K562 (cell line): ENCODE measurements around the gene MAD1L1. TPM values are rescaled to one million over a fixed set of nuclear protein-coding genes. Genes with fewer than 3 reads are reported as not detected.

ENCODE experiments used
- ARID1B ChIP-seq: fragments of 450-650 bp; IDR thresholded peaks from 2 replicates; pipeline ENCODE4 v1.6.1; 2016; ENCODE audit warnings: antibody characterized with exemption, mild to moderate bottlenecking, inconsistent platforms
- CBFA2T2 ChIP-seq: fragments of 450-650 bp; conservative IDR thresholded peaks from 2 replicates; pipeline ENCODE4 v1.6.1; 2017; ENCODE audit warnings: mild to moderate bottlenecking
- CBFA2T3 ChIP-seq: fragments of 450-650 bp; IDR thresholded peaks from 2 replicates; pipeline ENCODE4 v1.6.1; 2017
- ETV5 ChIP-seq: sonication (generic); formaldehyde crosslinking; IDR thresholded peaks from 2 replicates; pipeline ENCODE4 v1.4.0; 2020; ENCODE audit warnings: low read depth, mild to moderate bottlenecking, missing genetic modification reagents
- MEF2D ChIP-seq: conservative IDR thresholded peaks from 2 replicates; pipeline ENCODE4 v1.6.1; 2016; ENCODE audit warnings: low read depth, missing genetic modification characterization, missing compliant biosample characterization
- PHF21A ChIP-seq: fragments of 450-650 bp; IDR thresholded peaks from 2 replicates; pipeline ENCODE4 v1.6.1; 2017; ENCODE audit warnings: low read depth, borderline replicate concordance
- RFX7 ChIP-seq: fragments of 250-450 bp; sonication (Bioruptor Pico); IDR thresholded peaks from 2 replicates; pipeline ENCODE4 v1.5.1; 2021; ENCODE audit warnings: mild to moderate bottlenecking
- RHOXF2B ChIP-seq: fragments of 250-450 bp; sonication (Bioruptor Pico); conservative IDR thresholded peaks from 2 replicates; pipeline ENCODE4 v1.5.1; 2021
- RUNX1 ChIP-seq: sonication (generic); IDR thresholded peaks from 2 replicates; pipeline ENCODE4 v1.6.1; 2016; ENCODE audit warnings: antibody characterized with exemption, low read depth
- TBP ChIP-seq: optimal IDR thresholded peaks from 2 replicates; pipeline ENCODE3; 2011; ENCODE audit warnings: low read depth, low read length, improper control_type of control experiment
- TCF3 ChIP-seq: sonication (generic); formaldehyde crosslinking; IDR thresholded peaks from 2 replicates; pipeline ENCODE4 v1.4.0; 2020; ENCODE audit warnings: mild to moderate bottlenecking, missing genetic modification reagents
- ZNF263 ChIP-seq: sonication (generic); formaldehyde crosslinking; IDR thresholded peaks from 2 replicates; pipeline ENCODE4 v1.8.0; 2022; ENCODE audit warnings: mild to moderate bottlenecking, missing genetic modification reagents, borderline replicate concordance
- ZNF41 ChIP-seq: fragments of 250-450 bp; sonication (Bioruptor Pico); conservative IDR thresholded peaks from 2 replicates; pipeline ENCODE4 v1.4.0; 2020; ENCODE audit warnings: mild to moderate bottlenecking
- ZNF699 ChIP-seq: fragments of 250-450 bp; sonication (Bioruptor Pico); IDR thresholded peaks from 2 replicates; pipeline ENCODE4 v1.8.0; 2021; ENCODE audit warnings: mild to moderate bottlenecking, moderate library complexity; ENCODE audit not compliant: insufficient replicate concordance
- polyA plus RNA-seq, 8 experiments: library from polyadenylated mRNA; depleted of rRNA in 4 of 8; stranded (reverse) in 5 of 8; unstranded in 3 of 8; fragments of >200 nt; fragmentation: Nextera tagmentation in 2 of 8; fragmentation: Illumina TruSeq in 1 of 8; extraction: Ambion mirVana in 2 of 8; extraction: Trizol in 1 of 8; gene quantifications; 2 replicates each; pipeline versions ENCODE4 v1.2.1 to v1.2.3, GENCODE V29; 2011 to 2014; ENCODE audit warnings: inconsistent platforms in 1 of 8, missing spikeins in 1 of 8
- total RNA-seq, 7 experiments: library from RNA; depleted of rRNA in 6 of 7; stranded (reverse); fragments of >200 nt in 6 of 7; fragmentation: Illumina TruSeq in 2 of 7; extraction: Trizol in 2 of 7; gene quantifications; 2 replicates each; pipeline versions ENCODE4 v1.2.1 to v1.2.3, GENCODE V29; 2011 to 2021; ENCODE audit warnings: low replicate concordance in 1 of 7
- TF ChIP-seq, protein P1 (sequence below): sonication (generic); formaldehyde crosslinking; IDR thresholded peaks from 2 replicates; pipeline ENCODE4 v1.8.1; 2023; ENCODE audit warnings: mild to moderate bottlenecking, missing genetic modification reagents
- TF ChIP-seq, protein P2 (sequence below): sonication (generic); formaldehyde crosslinking; IDR thresholded peaks from 2 replicates; pipeline ENCODE4 v1.8.1; 2023; ENCODE audit warnings: missing genetic modification reagents, mild to moderate bottlenecking, borderline replicate concordance
- TF ChIP-seq, protein P3 (sequence below): fragments of 250-450 bp; sonication (Bioruptor Pico); IDR thresholded peaks from 2 replicates; pipeline ENCODE4 v1.8.0; 2022; ENCODE audit warnings: moderate library complexity, mild to moderate bottlenecking, inconsistent platforms
- TF ChIP-seq, protein P4 (sequence below): sonication (generic); formaldehyde crosslinking; IDR thresholded peaks from 2 replicates; pipeline ENCODE4 v1.8.0; 2023; ENCODE audit warnings: mild to moderate bottlenecking, missing genetic modification reagents
- TF ChIP-seq, protein P5 (sequence below), 3 experiments: IDR thresholded peaks in 2 of 3; conservative IDR thresholded peaks in 1 of 3; 2 replicates each; pipeline ENCODE4 v1.5.1; 2011 to 2012; ENCODE audit warnings: low read length in 3 of 3, mild to moderate bottlenecking in 3 of 3, control low read depth in 2 of 3, improper control_type of control experiment in 1 of 3, inconsistent platforms in 1 of 3, low read depth in 1 of 3, mixed read lengths in 1 of 3, moderate library complexity in 1 of 3; ENCODE audit not compliant: insufficient read depth in 2 of 3

Gene MAD1L1
- total and polyA plus RNA-seq, 9 of the 15 experiments (the other 6 are each of a cell fraction or from before 2014, with no cell fraction given) = 1.7 to 89.7 (median 18.0) TPM

DNA sequence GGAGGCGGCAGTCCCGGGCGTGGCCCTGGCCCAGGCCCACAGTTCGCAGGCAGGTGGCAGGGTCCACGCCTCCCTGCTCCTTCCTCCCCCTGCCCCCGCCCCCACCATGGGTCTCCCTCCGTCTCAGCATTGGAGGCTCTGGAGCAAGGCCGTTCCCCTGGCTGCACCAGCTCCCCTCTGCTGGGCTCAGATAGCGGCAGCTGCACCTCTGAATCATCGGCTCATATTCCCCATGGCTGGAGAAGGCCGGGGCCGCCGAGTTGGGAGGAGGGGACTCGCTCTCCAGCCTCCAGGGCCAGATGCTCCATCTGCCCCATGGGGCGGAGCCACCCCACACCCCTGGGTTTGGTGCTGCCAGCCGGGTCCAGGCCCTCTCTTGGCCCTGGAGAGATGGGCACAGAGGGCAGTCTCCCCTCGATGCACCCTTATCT lies 417.7 kb downstream of the MAD1L1 start (continued):
- TF ChIP-seq, protein P1, sequence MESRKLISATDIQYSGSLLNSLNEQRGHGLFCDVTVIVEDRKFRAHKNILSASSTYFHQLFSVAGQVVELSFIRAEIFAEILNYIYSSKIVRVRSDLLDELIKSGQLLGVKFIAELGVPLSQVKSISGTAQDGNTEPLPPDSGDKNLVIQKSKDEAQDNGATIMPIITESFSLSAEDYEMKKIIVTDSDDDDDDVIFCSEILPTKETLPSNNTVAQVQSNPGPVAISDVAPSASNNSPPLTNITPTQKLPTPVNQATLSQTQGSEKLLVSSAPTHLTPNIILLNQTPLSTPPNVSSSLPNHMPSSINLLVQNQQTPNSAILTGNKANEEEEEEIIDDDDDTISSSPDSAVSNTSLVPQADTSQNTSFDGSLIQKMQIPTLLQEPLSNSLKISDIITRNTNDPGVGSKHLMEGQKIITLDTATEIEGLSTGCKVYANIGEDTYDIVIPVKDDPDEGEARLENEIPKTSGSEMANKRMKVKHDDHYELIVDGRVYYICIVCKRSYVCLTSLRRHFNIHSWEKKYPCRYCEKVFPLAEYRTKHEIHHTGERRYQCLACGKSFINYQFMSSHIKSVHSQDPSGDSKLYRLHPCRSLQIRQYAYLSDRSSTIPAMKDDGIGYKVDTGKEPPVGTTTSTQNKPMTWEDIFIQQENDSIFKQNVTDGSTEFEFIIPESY = 0 out of 2 replicates have a peak, but pooled peaks have one; percentile 32
- TF ChIP-seq ZNF699 (CRISPR knock-in tag) = no peak
- peak; percentile 21; the same call in 1 of the 2 replicates for TF ChIP-seq ZNF263 (CRISPR knock-in tag)
- TF ChIP-seq, protein P2, sequence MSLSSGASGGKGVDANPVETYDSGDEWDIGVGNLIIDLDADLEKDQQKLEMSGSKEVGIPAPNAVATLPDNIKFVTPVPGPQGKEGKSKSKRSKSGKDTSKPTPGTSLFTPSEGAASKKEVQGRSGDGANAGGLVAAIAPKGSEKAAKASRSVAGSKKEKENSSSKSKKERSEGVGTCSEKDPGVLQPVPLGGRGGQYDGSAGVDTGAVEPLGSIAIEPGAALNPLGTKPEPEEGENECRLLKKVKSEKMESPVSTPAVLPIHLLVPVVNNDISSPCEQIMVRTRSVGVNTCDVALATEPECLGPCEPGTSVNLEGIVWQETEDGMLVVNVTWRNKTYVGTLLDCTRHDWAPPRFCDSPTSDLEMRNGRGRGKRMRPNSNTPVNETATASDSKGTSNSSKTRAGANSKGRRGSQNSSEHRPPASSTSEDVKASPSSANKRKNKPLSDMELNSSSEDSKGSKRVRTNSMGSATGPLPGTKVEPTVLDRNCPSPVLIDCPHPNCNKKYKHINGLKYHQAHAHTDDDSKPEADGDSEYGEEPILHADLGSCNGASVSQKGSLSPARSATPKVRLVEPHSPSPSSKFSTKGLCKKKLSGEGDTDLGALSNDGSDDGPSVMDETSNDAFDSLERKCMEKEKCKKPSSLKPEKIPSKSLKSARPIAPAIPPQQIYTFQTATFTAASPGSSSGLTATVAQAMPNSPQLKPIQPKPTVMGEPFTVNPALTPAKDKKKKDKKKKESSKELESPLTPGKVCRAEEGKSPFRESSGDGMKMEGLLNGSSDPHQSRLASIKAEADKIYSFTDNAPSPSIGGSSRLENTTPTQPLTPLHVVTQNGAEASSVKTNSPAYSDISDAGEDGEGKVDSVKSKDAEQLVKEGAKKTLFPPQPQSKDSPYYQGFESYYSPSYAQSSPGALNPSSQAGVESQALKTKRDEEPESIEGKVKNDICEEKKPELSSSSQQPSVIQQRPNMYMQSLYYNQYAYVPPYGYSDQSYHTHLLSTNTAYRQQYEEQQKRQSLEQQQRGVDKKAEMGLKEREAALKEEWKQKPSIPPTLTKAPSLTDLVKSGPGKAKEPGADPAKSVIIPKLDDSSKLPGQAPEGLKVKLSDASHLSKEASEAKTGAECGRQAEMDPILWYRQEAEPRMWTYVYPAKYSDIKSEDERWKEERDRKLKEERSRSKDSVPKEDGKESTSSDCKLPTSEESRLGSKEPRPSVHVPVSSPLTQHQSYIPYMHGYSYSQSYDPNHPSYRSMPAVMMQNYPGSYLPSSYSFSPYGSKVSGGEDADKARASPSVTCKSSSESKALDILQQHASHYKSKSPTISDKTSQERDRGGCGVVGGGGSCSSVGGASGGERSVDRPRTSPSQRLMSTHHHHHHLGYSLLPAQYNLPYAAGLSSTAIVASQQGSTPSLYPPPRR (CRISPR knock-in tag) = no peak
- peak; percentile 71 for TF ChIP-seq CBFA2T3
- peak; percentile 36 for TF ChIP-seq ARID1B
- TF ChIP-seq ETV5 (CRISPR knock-in tag) = no peak
- no peak for TF ChIP-seq PHF21A
- TF ChIP-seq RHOXF2B = no peak
- TF ChIP-seq, protein P3, sequence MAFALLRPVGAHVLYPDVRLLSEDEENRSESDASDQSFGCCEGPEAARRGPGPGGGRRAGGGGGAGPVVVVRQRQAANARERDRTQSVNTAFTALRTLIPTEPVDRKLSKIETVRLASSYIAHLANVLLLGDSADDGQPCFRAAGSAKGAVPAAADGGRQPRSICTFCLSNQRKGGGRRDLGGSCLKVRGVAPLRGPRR (CRISPR knock-in tag) = no peak
- no peak for TF ChIP-seq MEF2D (tag)
- TF ChIP-seq RUNX1 = no peak
- TF ChIP-seq, protein P4, sequence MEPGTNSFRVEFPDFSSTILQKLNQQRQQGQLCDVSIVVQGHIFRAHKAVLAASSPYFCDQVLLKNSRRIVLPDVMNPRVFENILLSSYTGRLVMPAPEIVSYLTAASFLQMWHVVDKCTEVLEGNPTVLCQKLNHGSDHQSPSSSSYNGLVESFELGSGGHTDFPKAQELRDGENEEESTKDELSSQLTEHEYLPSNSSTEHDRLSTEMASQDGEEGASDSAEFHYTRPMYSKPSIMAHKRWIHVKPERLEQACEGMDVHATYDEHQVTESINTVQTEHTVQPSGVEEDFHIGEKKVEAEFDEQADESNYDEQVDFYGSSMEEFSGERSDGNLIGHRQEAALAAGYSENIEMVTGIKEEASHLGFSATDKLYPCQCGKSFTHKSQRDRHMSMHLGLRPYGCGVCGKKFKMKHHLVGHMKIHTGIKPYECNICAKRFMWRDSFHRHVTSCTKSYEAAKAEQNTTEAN = no peak
- no peak for TF ChIP-seq ZNF41
- TF ChIP-seq TCF3 (CRISPR knock-in tag) = peak; percentile 57
- TF ChIP-seq CBFA2T2 = peak; percentile 63
- TF ChIP-seq TBP = no peak
- TF ChIP-seq, protein P5, sequence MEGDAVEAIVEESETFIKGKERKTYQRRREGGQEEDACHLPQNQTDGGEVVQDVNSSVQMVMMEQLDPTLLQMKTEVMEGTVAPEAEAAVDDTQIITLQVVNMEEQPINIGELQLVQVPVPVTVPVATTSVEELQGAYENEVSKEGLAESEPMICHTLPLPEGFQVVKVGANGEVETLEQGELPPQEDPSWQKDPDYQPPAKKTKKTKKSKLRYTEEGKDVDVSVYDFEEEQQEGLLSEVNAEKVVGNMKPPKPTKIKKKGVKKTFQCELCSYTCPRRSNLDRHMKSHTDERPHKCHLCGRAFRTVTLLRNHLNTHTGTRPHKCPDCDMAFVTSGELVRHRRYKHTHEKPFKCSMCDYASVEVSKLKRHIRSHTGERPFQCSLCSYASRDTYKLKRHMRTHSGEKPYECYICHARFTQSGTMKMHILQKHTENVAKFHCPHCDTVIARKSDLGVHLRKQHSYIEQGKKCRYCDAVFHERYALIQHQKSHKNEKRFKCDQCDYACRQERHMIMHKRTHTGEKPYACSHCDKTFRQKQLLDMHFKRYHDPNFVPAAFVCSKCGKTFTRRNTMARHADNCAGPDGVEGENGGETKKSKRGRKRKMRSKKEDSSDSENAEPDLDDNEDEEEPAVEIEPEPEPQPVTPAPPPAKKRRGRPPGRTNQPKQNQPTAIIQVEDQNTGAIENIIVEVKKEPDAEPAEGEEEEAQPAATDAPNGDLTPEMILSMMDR (IDR thresholded peaks at IDR 0.05 in 2 of 3, conservative IDR thresholded peaks at IDR 0.05 in 1 of 3; ENCODE audit: insufficient read depth in 2 of 3, low read depth in 1 of 3, low read length in 3 of 3) = no peak
- no peak for TF ChIP-seq RFX7 (CRISPR knock-in tag)
